ENCODE results near the gene TUBGCP4.
A peak's percentile ranks its signal among the peaks of the same experiment; 100 is the strongest.

Gene TUBGCP4

GRCh38 chr15:43329960-43330779 lies 40.7 kb upstream of the TUBGCP4 start, which contains the start of gene LCMT2 (continued):
- TF ChIP-seq, protein P1, sequence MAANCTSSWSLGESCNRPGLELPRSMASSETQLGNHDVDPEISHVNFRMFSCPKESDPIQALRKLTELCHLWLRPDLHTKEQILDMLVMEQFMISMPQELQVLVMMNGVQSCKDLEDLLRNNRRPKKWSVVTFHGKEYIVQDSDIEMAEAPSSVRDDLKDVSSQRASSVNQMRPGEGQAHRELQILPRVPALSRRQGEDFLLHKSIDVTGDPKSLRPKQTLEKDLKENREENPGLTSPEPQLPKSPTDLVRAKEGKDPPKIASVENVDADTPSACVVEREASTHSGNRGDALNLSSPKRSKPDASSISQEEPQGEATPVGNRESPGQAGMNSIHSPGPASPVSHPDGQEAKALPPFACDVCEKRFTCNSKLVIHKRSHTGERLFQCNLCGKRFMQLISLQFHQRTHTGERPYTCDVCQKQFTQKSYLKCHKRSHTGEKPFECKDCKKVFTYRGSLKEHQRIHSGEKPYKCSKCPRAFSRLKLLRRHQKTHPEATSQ (tag by site-specific recombination; IDR thresholded peaks at IDR 0.05) = peak; percentile 50; the same call in 1 of the 2 replicates
- no peak for TF ChIP-seq MYNN (tag by site-specific recombination; IDR thresholded peaks at IDR 0.05; ENCODE audit: borderline replicate concordance)
- TF ChIP-seq ZNF677 (tag by site-specific recombination; IDR thresholded peaks at IDR 0.05) = no peak
- TF ChIP-seq ZNF114 (tag by site-specific recombination; IDR thresholded peaks at IDR 0.05) = no peak
- no peak for TF ChIP-seq ZNF777 (tag by site-specific recombination; IDR thresholded peaks at IDR 0.05; ENCODE audit: borderline replicate concordance)
- TF ChIP-seq ZNF660 (tag by site-specific recombination; IDR thresholded peaks at IDR 0.05) = peak; percentile 22; the same call in 1 of the 2 replicates
- TF ChIP-seq ZNF324 (tag by site-specific recombination; IDR thresholded peaks at IDR 0.05) = no peak
- no peak for TF ChIP-seq PRDM2 (tag by site-specific recombination; IDR thresholded peaks at IDR 0.05; ENCODE audit: borderline replicate concordance)
- no peak for TF ChIP-seq HIC1 (tag by site-specific recombination; IDR thresholded peaks at IDR 0.05)
- no peak for TF ChIP-seq ZNF513 (tag by site-specific recombination; IDR thresholded peaks at IDR 0.05)
- peak; percentile 48 for TF ChIP-seq PATZ1 (tag by site-specific recombination; IDR thresholded peaks at IDR 0.05)
- TF ChIP-seq FEZF1 (tag by site-specific recombination; IDR thresholded peaks at IDR 0.05) = no peak
- peak; percentile 42; the same call in 1 of the 2 replicates for TF ChIP-seq ZBTB8A (tag by site-specific recombination; IDR thresholded peaks at IDR 0.05)
- no peak for TF ChIP-seq ZNF701 (tag by site-specific recombination; IDR thresholded peaks at IDR 0.05)
- TF ChIP-seq KLF7 (tag by site-specific recombination; IDR thresholded peaks at IDR 0.05; ENCODE audit: borderline replicate concordance) = no peak
- TF ChIP-seq ZNF146 (tag by site-specific recombination; IDR thresholded peaks at IDR 0.05) = no peak
- 0 out of 2 replicates have a peak, but pooled peaks have one; percentile 17 for TF ChIP-seq ZNF600 (tag by site-specific recombination; IDR thresholded peaks at IDR 0.05)
- TF ChIP-seq ZNF404 (tag by site-specific recombination; IDR thresholded peaks at IDR 0.05) = no peak
- no peak for TF ChIP-seq ZNF571 (tag by site-specific recombination; IDR thresholded peaks at IDR 0.05)
- no peak; the same call in 1 of the 2 replicates for TF ChIP-seq KLF1 (tag by site-specific recombination; IDR thresholded peaks at IDR 0.05)
- no peak for TF ChIP-seq ZNF302 (tag by site-specific recombination; IDR thresholded peaks at IDR 0.05; ENCODE audit: low read depth)
- TF ChIP-seq ZNF16 (tag by site-specific recombination; IDR thresholded peaks at IDR 0.05; ENCODE audit: low read depth) = no peak
- TF ChIP-seq ZNF112 (tag by site-specific recombination; IDR thresholded peaks at IDR 0.05) = no peak
- no peak for TF ChIP-seq ZNF792 (tag by site-specific recombination; IDR thresholded peaks at IDR 0.05)
- TF ChIP-seq ZNF585B (tag by site-specific recombination; IDR thresholded peaks at IDR 0.05) = no peak
- no peak for TF ChIP-seq ZNF354C (tag by site-specific recombination; IDR thresholded peaks at IDR 0.05; ENCODE audit: borderline replicate concordance, low read depth)

Measured in HEK293 (cell line).